22Rv1 (cell line): ENCODE data around the gene SIRT5.

ENCODE experiments used
- CTCF ChIP-seq: fragments of 450-650 bp; IDR thresholded peaks from 2 replicates; pipeline ENCODE4 v1.5.1; 2017; ENCODE audit warnings: mild to moderate bottlenecking
- ZFX ChIP-seq: fragments of 450-650 bp; IDR thresholded peaks from 2 replicates; pipeline ENCODE4 v1.6.1; 2017; ENCODE audit warnings: antibody characterized with exemption, borderline replicate concordance

DNA sequence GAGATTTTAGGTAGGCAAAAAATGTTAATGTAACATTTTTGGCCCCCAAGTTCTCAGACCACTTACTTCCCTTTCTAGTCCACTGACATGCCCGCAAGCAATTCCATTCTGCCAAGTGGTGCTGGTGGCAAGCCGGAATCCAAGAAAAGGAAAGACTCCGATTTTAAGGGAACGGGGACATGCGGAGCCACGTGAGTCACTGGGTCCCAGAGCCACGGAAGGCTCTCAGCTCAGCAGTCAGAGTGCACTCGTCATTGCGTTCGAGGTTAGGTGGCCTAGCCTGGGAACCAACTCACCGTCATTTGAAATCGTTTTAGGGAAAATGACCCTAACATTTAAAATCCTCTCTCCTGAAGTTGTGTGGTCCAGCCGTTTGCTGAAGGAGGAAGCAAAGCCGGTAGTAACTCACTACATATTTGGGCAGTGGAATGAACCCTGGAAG lies 711 bp upstream of the SIRT5 start:
- TF ChIP-seq CTCF (no peak), ZFX (no peak)
